Breast epithelium (tissue), 3 donors: ENCODE results near the gene LRRC46.

Experiments used
- CTCF ChIP-seq, 3 donors: fragments of 450-650 bp; IDR thresholded peaks; one replicate each; pipeline ENCODE4 v1.5.1; 2016 to 2017; ENCODE audit warnings: antibody characterized with exemption in 3 of 3, mild to moderate bottlenecking in 3 of 3, moderate library complexity in 3 of 3
- POLR2A ChIP-seq: fragments of 450-650 bp; IDR thresholded peaks from one replicate; pipeline ENCODE4 v1.6.1; 2016; ENCODE audit warnings: antibody characterized with exemption, mild to moderate bottlenecking, moderate library complexity
- POLR2AphosphoS5 ChIP-seq, 3 donors: sonication (generic); formaldehyde crosslinking; IDR thresholded peaks; one replicate each; pipeline ENCODE4 v1.6.1; 2017; ENCODE audit warnings: antibody characterized with exemption in 3 of 3

- TF ChIP-seq POLR2AphosphoS5 (IDR thresholded peaks at IDR 0.05) = no peak
- TF ChIP-seq CTCF (IDR thresholded peaks at IDR 0.05) = peak in 1 of 3 donors; percentile 51
- TF ChIP-seq POLR2A = no peak
These were observed 29.0 kb upstream of the LRRC46 start for GRCh38 chr17:47802341-47803022.
